ENCODE results near the gene ANGPTL8.

The ANGPTL8 gene

GRCh38 chr19:11279505-11280236, 40.3 kb downstream of the ANGPTL8 start:
- H3K27ac ChIP-seq = no peak overlapping the region
- no peak for DNase-seq (ENCODE audit: low read depth, low spot score)

GRCh38 chr19:11281356-11282049, 42.1 kb downstream of the ANGPTL8 start:
- DNase-seq (ENCODE audit: low read depth, low spot score) = no peak
- no peak overlapping the region for H3K27ac ChIP-seq

- no peak for DNase-seq (ENCODE audit: low read depth, low spot score)
- H3K27ac ChIP-seq = no peak overlapping the region
Observed at GRCh38 chr19:11284515-11284914, 45.1 kb downstream of the ANGPTL8 start.

- no peak for DNase-seq (ENCODE audit: low read depth, low spot score)
- no peak overlapping the region for H3K27ac ChIP-seq
Observed at GRCh38 chr19:11286312-11286974, 47.0 kb downstream of the ANGPTL8 start.

GRCh38 chr19:11288349-11288748, 48.9 kb downstream of the ANGPTL8 start:
- no peak overlapping the region for H3K27ac ChIP-seq
- no peak for DNase-seq (ENCODE audit: low read depth, low spot score)

GRCh38 chr19:11290256-11290655, 50.8 kb downstream of the ANGPTL8 start:
- H3K27ac ChIP-seq = no peak overlapping the region
- no peak for DNase-seq (ENCODE audit: low read depth, low spot score)

GRCh38 chr19:11291415-11291814, 52.0 kb downstream of the ANGPTL8 start:
- H3K27ac ChIP-seq = no peak overlapping the region
- DNase-seq (ENCODE audit: low read depth, low spot score) = no peak
